Measurements from ENCODE around the gene BEGAIN.

Gene BEGAIN

GRCh38 chr14:100602621-100603230 is 15.5 kb upstream of the BEGAIN start:
- no peak overlapping the region for H3K4me3 ChIP-seq (ENCODE audit: low read depth, low read length)

DNA sequence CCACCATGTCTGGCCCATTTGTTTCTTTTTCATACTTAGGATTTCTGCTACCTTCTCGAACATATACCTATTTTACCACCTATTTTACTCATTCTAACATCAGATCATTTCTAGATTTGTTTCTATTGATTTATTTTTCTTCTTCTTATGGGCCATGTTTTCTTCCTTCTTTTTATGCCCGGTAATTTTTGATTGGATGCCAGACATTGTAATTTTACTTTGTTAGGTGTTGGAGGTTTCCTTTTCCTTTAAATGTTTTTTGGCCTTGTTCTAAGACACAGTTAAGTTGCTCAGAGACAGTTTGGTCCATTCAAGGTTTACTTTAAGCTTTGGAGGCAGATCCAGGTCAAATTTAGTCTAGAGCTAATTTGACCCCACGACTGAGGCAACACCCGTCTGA is 14.7 kb upstream of the BEGAIN start:
- H3K4me3 ChIP-seq (ENCODE audit: low read depth, low read length): no peak overlapping the region

GRCh38 chr14:100601064-100601463 is 13.8 kb upstream of the BEGAIN start:
- H3K4me3 ChIP-seq (ENCODE audit: low read depth, low read length): no peak overlapping the region

DNA sequence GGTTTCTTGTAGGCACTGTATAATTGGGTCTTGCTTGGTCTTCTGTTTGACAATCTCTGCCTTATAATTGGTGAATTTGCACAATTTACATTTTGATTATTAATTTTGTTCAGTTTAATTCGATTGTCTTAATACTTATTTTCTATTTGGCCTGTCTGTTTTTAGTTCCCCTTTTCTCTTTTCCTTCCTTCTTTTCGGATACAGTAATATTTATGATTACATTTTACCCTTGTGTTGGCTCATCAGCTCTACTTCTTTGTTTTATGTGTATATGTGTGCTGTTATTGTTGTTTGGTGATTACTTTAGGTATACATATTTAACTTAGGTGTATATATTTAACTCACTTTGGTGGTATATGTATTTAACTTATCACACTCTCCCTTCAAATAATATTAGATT is 12.8 kb upstream of the BEGAIN start:
- H3K4me3 ChIP-seq (ENCODE audit: low read depth, low read length): no peak overlapping the region

- no peak overlapping the region for H3K4me3 ChIP-seq (ENCODE audit: low read depth, low read length)
These were observed 7.4 kb upstream of the BEGAIN start for GRCh38 chr14:100594625-100594951.

- H3K4me3 ChIP-seq (ENCODE audit: low read depth, low read length): no peak overlapping the region
These were observed 6.8 kb upstream of the BEGAIN start for GRCh38 chr14:100593751-100594624.

DNA sequence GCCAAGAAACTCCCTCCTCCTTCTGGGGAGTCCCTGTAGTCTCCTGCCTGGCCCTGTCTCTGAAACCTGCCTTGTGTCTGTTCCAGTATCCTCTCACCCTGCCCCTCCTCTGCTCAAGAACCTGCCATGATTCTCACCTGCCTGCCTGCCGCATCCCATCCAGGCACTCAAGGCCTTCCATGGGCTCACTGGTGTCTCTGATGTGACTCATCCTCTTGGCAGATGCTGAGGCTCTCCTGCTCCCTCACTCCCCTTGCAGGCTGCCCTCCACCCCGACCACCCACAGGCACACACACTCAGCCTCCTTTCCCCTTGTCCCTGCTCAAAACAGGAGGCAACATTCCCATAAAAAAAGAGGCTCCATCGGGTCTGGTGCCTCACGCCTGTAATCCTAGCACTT is 5.8 kb upstream of the BEGAIN start:
- no peak overlapping the region for H3K4me3 ChIP-seq (ENCODE audit: low read depth, low read length)

GRCh38 chr14:100592461-100592891 is 5.3 kb upstream of the BEGAIN start:
- no peak overlapping the region for H3K4me3 ChIP-seq (ENCODE audit: low read depth, low read length)

DNA sequence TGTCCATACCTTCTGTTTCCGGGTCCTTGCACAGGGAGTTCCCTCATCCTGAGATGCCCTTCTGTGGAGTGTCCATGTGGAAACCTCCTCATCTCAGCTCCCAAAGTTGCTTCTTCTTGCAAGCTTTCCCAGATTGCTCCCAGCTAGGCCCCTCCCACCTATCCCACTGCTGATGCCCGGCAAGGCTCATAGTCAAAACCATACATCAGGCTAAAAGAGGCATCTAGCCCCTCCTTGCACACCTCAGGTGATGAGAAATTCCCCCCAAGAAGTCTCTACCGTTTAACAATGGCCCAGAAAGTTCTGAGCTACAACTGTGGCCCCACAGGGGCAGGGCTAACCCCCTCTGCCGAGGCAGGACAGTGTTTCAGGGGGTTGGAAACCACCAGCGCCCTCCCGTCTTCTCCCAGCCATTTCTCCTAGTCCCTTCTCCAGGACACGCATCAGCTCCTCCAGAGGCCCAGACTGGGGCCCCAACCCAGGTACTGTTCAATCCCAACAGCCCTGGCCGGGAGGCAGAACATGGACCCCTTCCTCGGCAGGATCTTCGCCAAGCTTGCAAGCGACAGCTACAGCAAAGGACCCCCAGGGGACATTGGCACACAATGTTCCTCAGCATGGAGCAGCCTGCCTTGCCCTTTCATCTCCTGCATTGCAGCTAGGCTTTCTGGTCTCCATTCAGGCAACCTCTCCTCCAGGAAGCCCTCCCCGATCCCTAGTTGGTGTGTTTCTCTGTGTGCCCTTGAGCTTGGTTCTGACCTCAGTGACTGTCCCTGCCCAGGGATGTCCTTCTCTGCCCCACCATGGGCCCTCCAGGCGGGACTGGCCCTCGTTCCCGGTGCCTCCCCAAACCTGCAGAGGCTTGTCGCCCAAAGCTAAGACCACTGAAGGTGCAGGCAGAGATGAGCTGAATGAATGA is 4.5 kb upstream of the BEGAIN start:
- no peak overlapping the region for H3K4me3 ChIP-seq (ENCODE audit: low read depth, low read length)

- H3K4me3 ChIP-seq (ENCODE audit: low read depth, low read length): no peak overlapping the region
These were observed 3.7 kb upstream of the BEGAIN start for GRCh38 chr14:100590726-100591452.

- no peak overlapping the region for H3K4me3 ChIP-seq (ENCODE audit: low read depth, low read length)
These were observed 2.7 kb upstream of the BEGAIN start for GRCh38 chr14:100589760-100590469.

DNA sequence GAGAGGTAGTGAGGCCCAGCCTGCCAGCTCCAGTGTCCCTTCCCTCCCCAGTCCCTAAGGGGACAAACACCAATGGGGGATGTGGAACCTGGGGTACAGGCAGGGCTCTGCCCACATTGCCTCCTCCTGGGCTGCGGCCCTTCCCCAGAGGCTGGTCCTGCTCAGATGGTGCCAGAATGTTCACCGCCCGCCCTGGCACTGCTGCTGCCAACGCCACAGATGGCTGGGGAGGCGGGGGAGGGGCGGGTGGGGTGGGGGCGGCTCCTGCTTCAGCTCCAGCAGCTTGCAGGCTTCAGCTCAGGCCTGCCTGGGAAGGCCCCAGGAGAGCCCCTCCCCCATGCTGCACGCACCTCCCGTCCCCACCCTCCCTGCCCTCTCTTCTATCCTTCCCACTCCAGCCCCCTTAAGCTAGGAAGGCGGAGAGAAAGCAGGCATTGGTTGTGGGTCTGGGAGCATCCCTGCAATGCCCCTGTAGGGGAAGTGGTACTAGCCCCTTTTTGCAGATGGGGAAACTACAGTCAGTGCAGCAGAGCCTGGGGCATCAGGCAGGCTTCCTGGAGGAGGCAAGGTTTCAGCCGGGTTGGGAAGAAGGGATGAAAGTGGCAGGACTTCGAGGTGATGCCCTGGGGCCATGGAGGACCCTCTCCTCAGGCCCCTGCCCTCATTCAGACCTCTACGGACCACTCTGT is 2.0 kb upstream of the BEGAIN start:
- no peak overlapping the region for H3K4me3 ChIP-seq (ENCODE audit: low read depth, low read length)

DNA sequence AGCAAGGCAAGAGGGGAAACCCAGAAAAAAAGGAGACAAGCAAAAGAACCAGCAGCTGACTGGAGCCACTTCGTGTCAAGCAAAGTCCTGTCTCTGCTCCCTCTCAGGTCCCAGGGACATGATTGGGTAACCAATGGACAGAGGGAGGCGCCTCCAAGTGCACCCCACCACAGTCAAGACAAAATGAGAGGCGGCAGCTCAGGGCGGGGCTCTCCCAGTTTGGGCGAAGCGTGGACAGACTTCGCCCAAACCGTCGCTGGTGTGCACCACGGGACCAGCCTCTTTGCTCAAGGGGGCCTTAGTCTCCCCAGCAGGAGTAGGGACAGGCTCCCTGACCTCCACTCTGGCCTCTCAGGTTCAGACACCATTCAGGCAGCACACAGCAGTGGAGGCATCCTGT is 1.5 kb upstream of the BEGAIN start:
- H3K4me3 ChIP-seq (ENCODE audit: low read depth, low read length): no peak overlapping the region

DNA sequence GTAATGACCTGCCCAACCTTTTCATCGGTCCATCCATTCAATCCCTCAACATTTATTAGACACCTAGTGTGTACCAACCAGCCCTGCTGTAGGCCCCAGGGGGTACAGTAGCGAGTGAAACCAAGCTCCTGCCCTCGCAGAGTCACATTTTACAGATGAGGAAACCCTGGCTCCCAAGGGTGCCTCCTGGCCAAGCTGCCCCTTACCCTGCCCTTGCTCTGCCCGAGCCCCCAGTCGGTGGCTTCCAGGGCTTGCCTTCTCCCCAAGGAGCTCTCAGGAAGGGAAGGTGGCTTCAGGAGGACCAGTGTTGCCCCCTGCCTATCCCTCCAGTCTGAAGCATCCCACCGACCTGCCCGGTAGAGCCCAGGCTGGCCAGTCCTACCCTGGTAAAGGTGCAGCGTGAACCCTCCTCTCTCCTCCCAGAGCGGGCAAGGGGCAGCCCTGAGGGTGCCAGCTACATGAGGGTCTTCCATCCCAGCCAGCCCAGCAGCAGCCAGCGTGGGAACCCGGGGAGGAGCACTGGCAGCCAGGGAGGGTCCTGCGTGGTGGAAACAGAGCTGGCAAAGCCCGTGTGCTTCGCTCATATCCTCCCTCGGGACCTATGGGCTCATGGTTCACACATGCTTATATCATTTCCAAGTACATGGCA is 670 bp upstream of the BEGAIN start:
- peak overlapping the region; percentile 8 for H3K4me3 ChIP-seq (ENCODE audit: low read depth, low read length)

DNA sequence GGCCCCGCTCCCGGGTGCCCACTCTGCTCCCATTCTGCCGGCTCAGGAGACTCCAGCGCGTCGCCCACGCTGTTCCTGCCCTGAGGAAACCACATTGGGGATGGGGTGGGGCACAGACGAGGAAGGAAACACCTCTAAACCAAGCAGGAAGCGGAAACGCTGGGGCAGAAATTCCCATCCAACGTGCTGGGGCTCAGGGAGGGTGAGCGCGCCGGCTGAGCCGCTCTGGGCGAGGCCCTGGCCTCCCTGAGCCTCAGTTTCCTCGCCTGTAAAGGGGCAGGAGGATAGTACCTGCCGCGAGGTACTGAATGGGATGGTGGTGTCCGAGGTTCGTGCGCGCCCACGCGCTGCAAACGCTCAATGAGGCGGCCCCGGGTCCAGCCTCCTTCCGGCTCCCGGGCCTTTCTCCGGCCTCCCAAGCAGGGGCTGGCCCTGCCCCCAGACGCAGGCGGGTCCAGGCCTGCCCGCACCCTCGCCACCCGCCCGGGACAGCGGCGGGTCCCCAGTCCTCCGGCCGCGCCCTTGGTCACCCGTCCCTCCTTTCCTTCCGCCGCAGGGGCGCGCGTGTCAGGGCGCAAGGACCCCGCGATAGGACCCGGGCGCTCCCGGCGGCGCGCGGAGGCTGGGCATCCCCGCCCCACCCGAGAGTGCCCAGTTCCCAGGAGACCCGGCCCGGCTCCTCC is 673 bp downstream of the BEGAIN start:
- peak overlapping the region; percentile 50 for H3K4me3 ChIP-seq (ENCODE audit: low read depth, low read length)

GRCh38 chr14:100586153-100586402 is 1.1 kb downstream of the BEGAIN start:
- no peak overlapping the region for H3K4me3 ChIP-seq (ENCODE audit: low read depth, low read length)

DNA sequence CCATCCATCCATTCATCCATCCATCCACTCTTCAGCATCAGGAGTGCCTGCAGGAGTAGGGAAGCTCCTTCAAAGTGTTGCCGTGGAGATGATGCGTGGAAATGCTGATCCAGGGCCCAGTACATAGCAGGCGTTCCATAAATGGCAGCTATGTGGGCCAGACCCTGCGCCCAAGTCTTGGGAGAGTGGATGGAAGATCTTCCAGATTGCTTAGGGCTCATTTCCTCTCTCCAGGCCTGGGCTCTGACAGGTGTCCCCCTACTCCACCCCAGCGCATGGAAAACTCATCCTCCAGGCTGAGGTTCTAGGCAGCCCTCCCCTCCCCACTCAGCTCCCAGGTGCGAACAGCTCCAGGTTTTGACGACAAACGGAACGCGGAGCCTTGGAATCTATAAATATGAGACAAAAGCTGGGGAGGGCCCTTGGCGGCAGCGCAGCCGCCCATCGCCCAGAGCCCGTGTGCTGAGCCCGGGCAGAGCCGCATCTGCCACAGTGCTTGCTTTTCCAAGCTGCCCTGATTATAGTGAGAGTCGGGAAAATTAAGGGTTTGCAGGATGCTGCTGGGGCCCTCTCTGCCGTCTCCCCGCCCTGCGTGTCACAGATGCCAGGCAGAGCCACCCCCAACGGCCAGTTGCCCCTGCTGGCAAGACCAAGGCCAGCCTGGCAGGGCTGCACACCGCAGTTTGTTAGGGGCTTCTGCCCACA is 1.6 kb downstream of the BEGAIN start:
- no peak overlapping the region for H3K4me3 ChIP-seq (ENCODE audit: low read depth, low read length)
